H1 (cell line): ENCODE data around the gene TTC24. TPM values are rescaled to one million over a fixed set of nuclear protein-coding genes. Genes with fewer than 3 reads are reported as not detected.

Source experiments
- ATF3 ChIP-seq: IDR thresholded peaks from 2 replicates; pipeline ENCODE4 v1.6.1; 2011; ENCODE audit warnings: low read depth, mild to moderate bottlenecking, low read length; ENCODE audit not compliant: insufficient read depth
- BACH1 ChIP-seq: IDR thresholded peaks from 2 replicates; pipeline ENCODE4 v1.6.1; 2012; ENCODE audit warnings: low read length, improper control_type of control experiment
- CHD7 ChIP-seq: fragments of 300-600 bp; sonication (generic); IDR thresholded peaks from 2 replicates; pipeline ENCODE4 v1.7.1; 2012; ENCODE audit warnings: low read length, moderate library complexity, mild to moderate bottlenecking, inconsistent platforms; ENCODE audit not compliant: insufficient replicate concordance
- E2F6 ChIP-seq: IDR thresholded peaks from 2 replicates; pipeline ENCODE4 v1.6.1; 2012; ENCODE audit warnings: inconsistent platforms
- GABPA ChIP-seq: IDR thresholded peaks from 2 replicates; pipeline ENCODE4 v1.6.1; 2011; ENCODE audit warnings: mild to moderate bottlenecking, low read length, moderate library complexity, borderline replicate concordance; ENCODE audit not compliant: insufficient read depth
- NRF1 ChIP-seq: IDR thresholded peaks from 2 replicates; pipeline ENCODE4 v1.6.1; 2011; ENCODE audit warnings: mild to moderate bottlenecking, low read depth, low read length, improper control_type of control experiment
- POLR2AphosphoS5 ChIP-seq: IDR thresholded peaks from 2 replicates; pipeline ENCODE4 v1.6.1; 2011; ENCODE audit warnings: low read depth, low read length
- polyA plus RNA-seq, 7 experiments: library from polyadenylated mRNA; depleted of rRNA in 3 of 7; stranded (reverse) in 5 of 7; unstranded in 2 of 7; fragments of >200 nt in 5 of 7; fragments of 200-250 nt in 2 of 7; gene quantifications; 1 replicate in 5 of 7; 2 replicates in 1 of 7; 4 replicates in 1 of 7; pipeline versions ENCODE4 v1.2.1 to v1.2.3, GENCODE V29; 2011 to 2013; ENCODE audit warnings: missing spikeins in 2 of 7, mixed read lengths in 2 of 7
- total RNA-seq: library from RNA; stranded (reverse); fragmentation: NEBNext Ultra II Directional; extraction: Animal tissue kit (Norgen Biotek cat#: 25700); gene quantifications from 2 replicates; pipeline ENCODE4 v1.2.1, GENCODE V29; 2021

Gene TTC24
- total and polyA plus RNA-seq, 2 of the 8 experiments (the other 6 are each of a cell fraction or from before 2014, with no cell fraction given) = 0.08 TPM; not detected in 1

GRCh38 chr1:156623946-156624813 is 44.7 kb downstream of the TTC24 start (continued):
- no peak for TF ChIP-seq GABPA
- no peak for TF ChIP-seq CHD7
- TF ChIP-seq POLR2AphosphoS5 = peak; percentile 33; the same call in 1 of the 2 replicates
- peak; percentile 95 for TF ChIP-seq E2F6
- no peak for TF ChIP-seq NRF1
- TF ChIP-seq ATF3 = peak; percentile 58
- no peak for TF ChIP-seq BACH1
